ENCODE measurements around the gene NFKBIL1.
"Not testable (repeated sequence)": the region's sequence is repeated elsewhere in the genome, so short reads cannot be mapped to it uniquely, and the experiment has no call there.

Gene NFKBIL1

DNA sequence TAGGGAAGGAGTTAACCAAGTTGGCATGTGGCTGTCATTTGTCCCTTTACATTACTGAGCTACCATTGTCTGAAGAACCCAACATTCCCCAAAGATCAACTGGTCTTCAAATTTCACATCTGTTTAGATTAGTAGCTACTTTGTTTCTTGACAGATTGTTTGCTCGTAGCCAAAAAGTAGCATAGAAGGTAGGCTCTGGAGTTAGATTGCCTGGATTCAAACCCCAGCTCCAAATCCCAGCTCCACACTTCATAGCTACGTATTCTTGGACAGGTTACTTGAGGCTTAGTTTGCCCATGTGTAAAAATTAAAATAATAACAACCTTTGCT lies 1.1 kb downstream of the NFKBIL1 start:
- in situ Hi-C loops (cut with HindIII; ENCODE audit: low sequenced_read_pairs), result no loop called here
- TF ChIP-seq, protein P1, sequence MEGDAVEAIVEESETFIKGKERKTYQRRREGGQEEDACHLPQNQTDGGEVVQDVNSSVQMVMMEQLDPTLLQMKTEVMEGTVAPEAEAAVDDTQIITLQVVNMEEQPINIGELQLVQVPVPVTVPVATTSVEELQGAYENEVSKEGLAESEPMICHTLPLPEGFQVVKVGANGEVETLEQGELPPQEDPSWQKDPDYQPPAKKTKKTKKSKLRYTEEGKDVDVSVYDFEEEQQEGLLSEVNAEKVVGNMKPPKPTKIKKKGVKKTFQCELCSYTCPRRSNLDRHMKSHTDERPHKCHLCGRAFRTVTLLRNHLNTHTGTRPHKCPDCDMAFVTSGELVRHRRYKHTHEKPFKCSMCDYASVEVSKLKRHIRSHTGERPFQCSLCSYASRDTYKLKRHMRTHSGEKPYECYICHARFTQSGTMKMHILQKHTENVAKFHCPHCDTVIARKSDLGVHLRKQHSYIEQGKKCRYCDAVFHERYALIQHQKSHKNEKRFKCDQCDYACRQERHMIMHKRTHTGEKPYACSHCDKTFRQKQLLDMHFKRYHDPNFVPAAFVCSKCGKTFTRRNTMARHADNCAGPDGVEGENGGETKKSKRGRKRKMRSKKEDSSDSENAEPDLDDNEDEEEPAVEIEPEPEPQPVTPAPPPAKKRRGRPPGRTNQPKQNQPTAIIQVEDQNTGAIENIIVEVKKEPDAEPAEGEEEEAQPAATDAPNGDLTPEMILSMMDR (IDR thresholded peaks at IDR 0.05; ENCODE audit: low read depth, low read length, missing control alignments), result no peak
- peak overlapping the region; percentile 54 for H3K4me3 ChIP-seq (ENCODE audit: low read depth, low read length)
- no peak for DNase-seq (ENCODE audit: low read depth)

DNA sequence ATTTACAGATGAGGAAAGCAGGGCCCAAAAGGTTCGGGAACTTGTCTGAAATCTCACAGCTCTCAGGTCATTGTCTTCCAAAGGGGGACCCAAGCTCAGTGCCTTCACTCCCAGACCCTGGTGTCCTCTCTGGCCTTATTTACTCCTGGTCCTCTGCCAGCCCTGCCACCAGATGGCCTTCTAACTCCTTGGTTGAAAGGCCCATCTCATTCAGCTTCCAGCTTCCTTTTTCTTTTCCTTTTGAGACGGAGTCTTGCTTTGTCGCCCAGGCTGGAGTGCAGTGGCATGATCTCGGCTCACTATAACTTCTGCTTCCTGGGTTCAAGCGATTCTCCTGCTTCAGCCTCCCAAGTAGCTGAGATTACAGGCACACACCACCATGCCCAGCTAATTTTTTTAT lies 4.0 kb downstream of the NFKBIL1 start:
- H3K4me3 ChIP-seq (ENCODE audit: low read depth, low read length); in situ Hi-C loops (cut with HindIII; ENCODE audit: low sequenced_read_pairs); DNase-seq (ENCODE audit: low read depth): not testable (repeated sequence)

DNA sequence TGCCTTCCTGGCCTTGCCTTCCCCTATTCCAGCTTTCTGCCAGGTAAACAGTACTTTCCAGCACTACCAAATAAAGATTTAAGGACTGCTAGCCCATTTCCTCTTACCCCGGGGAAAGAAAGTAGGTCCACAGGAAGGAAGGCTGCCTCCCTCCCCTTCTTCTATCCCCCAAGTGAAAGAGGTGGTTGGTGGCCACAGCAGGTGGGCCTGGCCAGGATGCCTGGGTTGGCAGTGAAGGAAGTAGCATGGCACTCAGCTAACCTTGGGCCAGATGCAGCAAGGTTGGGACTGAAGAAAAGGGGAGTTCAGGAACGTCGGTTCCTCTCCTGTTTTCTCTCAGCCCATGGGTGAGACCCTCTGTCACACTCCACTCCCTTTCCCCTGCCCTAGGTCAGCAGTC lies 8.9 kb downstream of the NFKBIL1 start:
- TF ChIP-seq, protein P1 (IDR thresholded peaks at IDR 0.05; ENCODE audit: low read depth, low read length, missing control alignments), result no peak
- no peak overlapping the region for H3K4me3 ChIP-seq (ENCODE audit: low read depth, low read length)
- no peak for DNase-seq (ENCODE audit: low read depth)
- in situ Hi-C loops (cut with HindIII; ENCODE audit: low sequenced_read_pairs), result no loop called here

DNA sequence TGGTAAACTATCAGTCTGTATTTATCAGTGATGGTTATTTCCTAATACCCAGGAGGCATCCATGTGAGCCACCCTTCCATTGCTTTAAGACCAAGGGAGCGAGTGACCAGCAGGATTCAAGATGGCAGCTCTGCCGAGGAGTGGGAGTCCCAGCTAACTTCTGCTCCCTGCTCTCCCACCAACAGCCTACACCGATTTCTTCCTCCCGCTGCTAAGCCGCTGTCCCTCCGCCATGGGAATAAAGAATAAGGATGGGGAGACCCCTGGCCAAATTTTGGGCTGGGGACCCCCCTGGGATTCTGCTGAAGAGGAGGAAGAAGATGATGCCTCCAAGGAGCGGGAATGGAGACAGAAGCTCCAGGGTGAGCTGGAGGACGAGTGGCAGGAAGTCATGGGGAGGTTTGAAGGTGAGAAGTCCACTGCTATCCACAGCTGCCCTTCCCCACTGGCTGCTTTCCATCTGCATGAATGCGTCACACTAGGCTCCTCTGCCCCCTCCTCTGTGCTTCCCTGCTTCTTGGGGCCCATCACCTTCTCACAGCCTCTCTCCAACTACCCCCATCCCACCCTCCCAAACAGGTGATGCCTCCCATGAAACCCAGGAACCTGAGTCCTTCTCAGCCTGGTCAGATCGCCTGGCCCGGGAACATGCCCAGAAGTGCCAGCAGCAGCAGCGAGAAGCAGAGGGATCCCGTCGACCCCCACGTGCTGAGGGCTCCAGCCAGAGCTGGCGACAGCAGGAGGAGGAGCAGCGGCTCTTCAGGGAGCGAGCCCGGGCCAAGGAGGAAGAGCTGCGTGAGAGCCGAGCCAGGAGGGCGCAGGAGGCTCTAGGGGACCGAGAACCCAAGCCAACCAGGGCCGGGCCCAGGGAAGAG lies 10.3 kb downstream of the NFKBIL1 start:
- no peak for DNase-seq (ENCODE audit: low read depth)
- no peak overlapping the region for H3K4me3 ChIP-seq (ENCODE audit: low read depth, low read length)
- TF ChIP-seq, protein P1 (IDR thresholded peaks at IDR 0.05; ENCODE audit: low read depth, low read length, missing control alignments), result no peak
- in situ Hi-C loops (cut with HindIII; ENCODE audit: low sequenced_read_pairs), result no loop called here

DNA sequence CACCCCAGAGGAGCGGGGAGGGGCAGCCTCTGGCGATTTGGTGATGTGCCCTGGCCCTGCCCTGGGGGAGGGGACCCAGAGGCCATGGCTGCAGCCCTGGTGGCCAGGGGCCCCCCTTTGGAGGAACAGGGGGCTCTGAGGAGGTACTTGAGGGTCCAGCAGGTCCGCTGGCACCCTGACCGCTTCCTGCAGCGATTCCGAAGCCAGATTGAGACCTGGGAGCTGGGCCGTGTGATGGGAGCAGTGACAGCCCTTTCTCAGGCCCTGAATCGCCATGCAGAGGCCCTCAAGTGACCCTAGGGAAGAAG lies 10.9 kb downstream of the NFKBIL1 start:
- no peak overlapping the region for H3K4me3 ChIP-seq (ENCODE audit: low read depth, low read length)
- TF ChIP-seq, protein P1 (IDR thresholded peaks at IDR 0.05; ENCODE audit: low read depth, low read length, missing control alignments), result no peak
- DNase-seq (ENCODE audit: low read depth), result no peak
- in situ Hi-C loops (cut with HindIII; ENCODE audit: low sequenced_read_pairs), result no loop called here

DNA sequence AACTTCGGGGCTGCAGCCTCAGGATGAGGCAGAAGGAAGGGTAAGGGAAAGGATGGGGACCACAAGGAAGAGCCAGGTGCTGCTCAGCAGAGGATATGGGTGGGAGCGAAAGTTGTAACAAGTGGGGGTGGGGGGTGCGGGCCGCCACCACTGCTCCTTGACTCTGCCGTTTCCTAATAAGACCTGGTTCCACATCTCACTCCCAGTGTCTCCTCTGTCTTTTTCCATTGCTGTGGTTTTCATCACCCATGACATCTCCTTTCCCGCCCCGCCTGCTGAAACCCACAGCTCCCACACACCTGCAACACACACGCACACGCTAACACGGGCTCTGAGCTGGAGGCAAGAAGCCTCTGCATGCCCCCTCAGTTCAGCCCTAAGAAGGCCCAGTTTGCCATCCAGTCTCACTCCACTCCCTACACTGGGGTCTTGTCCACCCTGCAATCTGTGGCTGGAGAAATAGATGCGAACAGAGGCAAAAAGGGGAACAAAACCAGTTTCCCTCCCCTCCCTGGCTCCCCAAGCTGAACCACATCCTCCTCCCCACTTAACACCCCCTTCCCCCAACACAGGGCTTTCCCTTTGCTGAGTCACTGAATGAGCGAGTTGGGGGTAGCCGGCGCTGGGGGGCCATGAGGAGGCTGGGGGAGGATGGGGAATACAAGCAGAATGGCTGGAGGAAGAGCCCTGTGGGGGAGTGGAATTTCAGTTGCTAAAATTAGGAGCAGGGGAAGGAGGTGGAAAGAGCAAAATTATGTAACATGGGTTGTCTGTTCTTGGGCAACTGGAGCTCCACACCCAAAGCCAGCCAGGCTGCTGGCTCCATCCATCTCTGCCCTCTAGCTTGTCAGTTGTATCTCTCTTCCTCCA lies 11.5 kb downstream of the NFKBIL1 start:
- no peak for DNase-seq (ENCODE audit: low read depth)
- H3K4me3 ChIP-seq (ENCODE audit: low read depth, low read length), result no peak overlapping the region
- in situ Hi-C loops (cut with HindIII; ENCODE audit: low sequenced_read_pairs), result no loop called here
- TF ChIP-seq, protein P1 (IDR thresholded peaks at IDR 0.05; ENCODE audit: low read depth, low read length, missing control alignments), result no peak

DNA sequence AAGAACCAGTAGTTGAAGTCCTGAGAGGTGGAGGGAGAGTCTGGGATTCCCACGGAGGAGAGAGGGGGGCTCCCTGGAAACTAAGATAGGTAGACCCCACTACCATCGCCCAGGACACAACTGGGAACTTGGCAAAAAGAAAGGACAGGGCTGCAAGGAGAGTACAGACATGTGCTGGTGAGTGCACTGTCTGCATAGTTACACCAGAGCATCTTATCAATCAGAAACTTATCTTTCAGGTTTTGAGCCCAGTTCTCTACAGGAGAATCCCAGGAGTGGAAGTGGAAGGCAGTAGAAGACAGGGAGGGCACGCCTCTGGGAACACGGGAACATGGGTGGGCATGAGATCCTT lies 12.2 kb downstream of the NFKBIL1 start:
- no peak for DNase-seq (ENCODE audit: low read depth)
- H3K4me3 ChIP-seq (ENCODE audit: low read depth, low read length), result no peak overlapping the region
- in situ Hi-C loops (cut with HindIII; ENCODE audit: low sequenced_read_pairs), result no loop called here
- TF ChIP-seq, protein P1 (IDR thresholded peaks at IDR 0.05; ENCODE audit: low read depth, low read length, missing control alignments), result no peak
